ENCODE results near the gene PRR30.
"Not testable (repeated sequence)": the region's sequence is repeated elsewhere in the genome, so short reads cannot be mapped to it uniquely, and the experiment has no call there.

Gene PRR30

DNA sequence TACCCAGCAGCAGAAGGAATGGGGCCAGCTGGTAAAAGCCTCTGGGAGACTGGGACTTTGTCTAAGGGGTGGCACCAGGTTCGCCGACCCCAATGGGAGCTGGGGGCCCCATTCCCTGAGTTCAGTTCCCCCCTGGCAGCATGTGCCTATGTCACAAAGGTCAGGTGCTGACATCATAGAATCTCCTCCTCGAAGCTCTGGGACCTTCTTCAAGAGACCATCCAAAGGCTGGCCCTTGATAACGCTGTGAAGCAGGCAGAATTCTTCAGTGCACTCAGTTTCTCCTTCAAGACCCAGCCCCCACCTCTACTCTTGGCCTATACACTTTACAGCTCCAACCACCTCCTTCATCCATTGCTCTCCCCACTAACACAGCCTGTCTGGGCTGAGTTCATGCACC is at the start of gene PRR30:
PRR30 (minus strand) TSS at position 101 of the 400 bp plus-strand sequence. CDS start 1,081 bp downstream, outside the sequence.
- no peaks in the 10 kb centered on the region for H3K36me3 ChIP-seq (ENCODE audit: control insufficient read depth, insufficient read depth, low read length)
- no peaks in the 10 kb centered on the region for H3K27me3 ChIP-seq (ENCODE audit: control insufficient read depth, insufficient read depth, low read length)
- H3K9me3 ChIP-seq (ENCODE audit: control insufficient read depth, insufficient read depth, low read length): no peaks in the 10 kb centered on the region
- DNase-seq (ENCODE audit: low read depth, low spot score): no peak
- H3K4me1 ChIP-seq (ENCODE audit: control insufficient read depth, insufficient read depth, low read length): no peaks in the 10 kb centered on the region
- no CpG with 5 or more reads among the region's 4 CpGs for WGBS (ENCODE audit: insufficient coverage, insufficient read length)
- H3K27ac ChIP-seq (ENCODE audit: low read length): no peak within 1 kb of the TSS
- H3K4me3 ChIP-seq (ENCODE audit: low read length): no peak within 1 kb of the TSS

GRCh38 chr2:27186613-27187345 is 47.6 kb upstream of the PRR30 start:
- Histone ChIP-seq H3K4me1 (ENCODE audit: control insufficient read depth, insufficient read depth, low read length) (no peaks in the 10 kb centered on the region), H3K27me3 (ENCODE audit: control insufficient read depth, insufficient read depth, low read length) (no peaks in the 10 kb centered on the region), H3K9me3 (ENCODE audit: control insufficient read depth, insufficient read depth, low read length) (no peaks in the 10 kb centered on the region), H3K36me3 (ENCODE audit: control insufficient read depth, insufficient read depth, low read length) (no peaks in the 10 kb centered on the region), H3K4me3 (ENCODE audit: low read length) (no peak overlapping the region), H3K27ac (ENCODE audit: low read length) (no peak overlapping the region)
- no CpG with 5 or more reads among the region's 6 CpGs for WGBS (ENCODE audit: insufficient coverage, insufficient read length)
- DNase-seq (ENCODE audit: low read depth, low spot score): no peak

GRCh38 chr2:27185331-27186026 is 46.3 kb upstream of the PRR30 start:
- no peaks in the 10 kb centered on the region for H3K36me3 ChIP-seq (ENCODE audit: control insufficient read depth, insufficient read depth, low read length)
- H3K27ac ChIP-seq (ENCODE audit: low read length): no peak overlapping the region
- WGBS (ENCODE audit: insufficient coverage, insufficient read length): no CpG with 5 or more reads among the region's 6 CpGs
- H3K9me3 ChIP-seq (ENCODE audit: control insufficient read depth, insufficient read depth, low read length): no peaks in the 10 kb centered on the region
- H3K4me1 ChIP-seq (ENCODE audit: control insufficient read depth, insufficient read depth, low read length): no peaks in the 10 kb centered on the region
- no peak overlapping the region for H3K4me3 ChIP-seq (ENCODE audit: low read length)
- DNase-seq (ENCODE audit: low read depth, low spot score): no peak
- no peaks in the 10 kb centered on the region for H3K27me3 ChIP-seq (ENCODE audit: control insufficient read depth, insufficient read depth, low read length)

DNA sequence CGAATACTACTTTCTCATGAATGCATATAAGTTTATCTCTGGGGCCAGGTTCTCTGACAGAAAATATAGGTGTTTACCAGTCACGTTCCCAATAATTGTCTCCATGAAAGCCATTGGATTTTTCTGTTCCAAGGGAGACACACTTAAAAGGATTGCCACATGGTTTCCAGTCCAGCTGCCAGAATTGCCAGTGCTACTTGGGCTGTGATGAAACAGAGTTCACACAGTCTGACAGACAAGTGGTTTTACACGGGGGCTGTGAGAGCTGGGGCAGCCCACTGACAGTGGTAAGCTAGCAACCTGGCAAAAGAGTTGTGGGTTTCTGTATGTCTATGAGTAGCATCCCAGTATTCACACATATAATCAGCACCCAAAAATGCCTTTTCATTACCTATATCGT is 44.9 kb upstream of the PRR30 start:
- Histone ChIP-seq H3K36me3 (ENCODE audit: control insufficient read depth, insufficient read depth, low read length) (no peaks in the 10 kb centered on the region), H3K4me1 (ENCODE audit: control insufficient read depth, insufficient read depth, low read length) (no peaks in the 10 kb centered on the region), H3K27me3 (ENCODE audit: control insufficient read depth, insufficient read depth, low read length) (no peaks in the 10 kb centered on the region), H3K27ac (ENCODE audit: low read length) (no peak overlapping the region), H3K4me3 (ENCODE audit: low read length) (no peak overlapping the region), H3K9me3 (ENCODE audit: control insufficient read depth, insufficient read depth, low read length) (no peaks in the 10 kb centered on the region)
- DNase-seq (ENCODE audit: low read depth, low spot score): no peak
- WGBS (ENCODE audit: insufficient coverage, insufficient read length): no CpG with 5 or more reads among the region's 4 CpGs

GRCh38 chr2:27182346-27182745 is 43.1 kb upstream of the PRR30 start:
- no peaks in the 10 kb centered on the region for H3K27me3 ChIP-seq (ENCODE audit: control insufficient read depth, insufficient read depth, low read length)
- H3K4me1 ChIP-seq (ENCODE audit: control insufficient read depth, insufficient read depth, low read length): no peaks in the 10 kb centered on the region
- WGBS (ENCODE audit: insufficient coverage, insufficient read length): no CpG with 5 or more reads among the region's 4 CpGs
- no peak for DNase-seq (ENCODE audit: low read depth, low spot score)
- no peaks in the 10 kb centered on the region for H3K36me3 ChIP-seq (ENCODE audit: control insufficient read depth, insufficient read depth, low read length)
- no peaks in the 10 kb centered on the region for H3K9me3 ChIP-seq (ENCODE audit: control insufficient read depth, insufficient read depth, low read length)
- no peak overlapping the region for H3K4me3 ChIP-seq (ENCODE audit: low read length)
- no peak overlapping the region for H3K27ac ChIP-seq (ENCODE audit: low read length)

DNA sequence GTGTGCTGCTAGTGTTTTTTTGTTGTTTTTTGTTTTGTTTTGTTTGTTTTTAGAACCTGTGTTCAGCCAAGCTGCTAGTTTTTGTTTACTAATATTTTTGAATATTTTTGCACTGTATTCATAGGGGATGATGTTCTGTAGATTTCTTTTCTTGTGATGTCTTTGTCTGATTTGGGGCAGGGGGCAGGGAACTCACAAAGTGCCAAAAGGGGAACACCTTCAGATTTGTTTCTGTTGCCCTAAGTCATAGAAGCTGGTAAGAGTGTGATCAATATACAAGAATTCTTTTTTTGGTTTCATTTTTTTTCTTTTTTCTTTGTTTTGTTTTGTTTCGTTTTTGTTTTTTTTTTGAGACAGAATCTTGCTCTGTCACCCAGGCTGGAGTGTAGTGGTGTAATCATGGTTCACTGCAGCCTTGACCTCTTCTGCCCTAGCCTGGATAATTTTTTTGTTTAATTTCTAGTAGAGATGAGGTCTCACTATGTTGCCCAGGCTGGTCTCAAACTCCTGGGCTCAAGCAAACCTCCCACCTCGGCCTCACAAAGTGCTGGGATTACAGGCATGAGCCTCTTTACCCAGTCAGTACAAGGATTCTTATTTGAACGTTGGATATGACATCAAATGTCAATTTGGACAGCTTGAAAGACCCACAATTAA is 40.3 kb upstream of the PRR30 start:
- DNase-seq (ENCODE audit: low read depth, low spot score): no peak
- no CpG with 5 or more reads among the region's 3 CpGs for WGBS (ENCODE audit: insufficient coverage, insufficient read length)
- no peaks in the 10 kb centered on the region for H3K4me1 ChIP-seq (ENCODE audit: control insufficient read depth, insufficient read depth, low read length)

GRCh38 chr2:27178469-27178868 is 39.3 kb upstream of the PRR30 start:
- no peaks in the 10 kb centered on the region for H3K4me1 ChIP-seq (ENCODE audit: control insufficient read depth, insufficient read depth, low read length)
- no peak for DNase-seq (ENCODE audit: low read depth, low spot score)
- no peaks in the 10 kb centered on the region for H3K27me3 ChIP-seq (ENCODE audit: control insufficient read depth, insufficient read depth, low read length)
- H3K9me3 ChIP-seq (ENCODE audit: control insufficient read depth, insufficient read depth, low read length): no peaks in the 10 kb centered on the region
- WGBS (ENCODE audit: insufficient coverage, insufficient read length): no CpG with 5 or more reads among the region's 3 CpGs
- H3K36me3 ChIP-seq (ENCODE audit: control insufficient read depth, insufficient read depth, low read length): no peaks in the 10 kb centered on the region
- H3K27ac ChIP-seq (ENCODE audit: low read length): no peak overlapping the region
- H3K4me3 ChIP-seq (ENCODE audit: low read length): no peak overlapping the region

More for the DNA sequence above, 40.3 kb upstream of the PRR30 start:
- Histone ChIP-seq H3K4me3 (ENCODE audit: low read length) (no peak overlapping the region), H3K36me3 (ENCODE audit: control insufficient read depth, insufficient read depth, low read length) (no peaks in the 10 kb centered on the region), H3K27ac (ENCODE audit: low read length) (no peak overlapping the region), H3K9me3 (ENCODE audit: control insufficient read depth, insufficient read depth, low read length) (no peaks in the 10 kb centered on the region), H3K27me3 (ENCODE audit: control insufficient read depth, insufficient read depth, low read length) (no peaks in the 10 kb centered on the region)

DNA sequence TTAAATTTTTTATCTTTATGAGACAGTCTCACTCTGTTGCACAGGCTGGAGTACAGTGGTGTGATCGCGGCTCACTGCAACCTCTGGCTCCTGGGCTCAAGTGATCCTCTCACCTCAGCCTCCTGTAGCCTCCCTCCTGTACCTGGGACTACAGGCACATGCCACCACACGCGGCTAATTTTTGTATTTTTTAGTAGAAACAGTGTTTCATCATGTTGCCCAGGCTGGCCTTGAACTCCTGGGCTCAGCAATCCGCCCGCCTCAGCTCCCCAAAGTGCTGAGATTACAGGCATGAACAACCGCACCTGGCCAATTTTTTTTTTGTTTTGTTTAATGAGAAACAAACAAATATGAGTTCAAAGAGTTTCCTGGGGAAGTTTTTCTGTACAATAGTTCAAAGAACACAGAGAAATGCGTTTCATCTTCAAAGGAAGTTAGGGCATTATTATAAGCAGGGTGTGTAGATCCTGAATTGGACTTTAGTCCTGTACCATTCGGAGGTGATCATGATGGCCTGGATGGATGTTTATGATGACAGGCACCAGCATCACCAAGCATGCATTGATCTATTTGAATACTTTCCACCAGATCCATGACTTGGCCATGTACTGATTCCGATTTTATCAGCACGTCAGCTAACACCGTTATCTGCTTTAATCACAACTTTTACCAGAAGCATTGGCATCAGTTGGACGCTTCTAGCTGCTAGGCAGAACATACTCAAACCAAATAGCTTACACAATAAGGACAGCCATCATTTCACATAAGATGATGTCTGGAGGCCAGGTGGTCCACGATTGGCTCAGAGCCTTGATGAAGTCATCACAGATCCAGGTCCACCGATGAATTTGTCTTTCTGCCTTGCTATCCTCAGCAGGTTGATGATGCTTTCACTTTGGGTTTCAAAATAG is 38.5 kb upstream of the PRR30 start:
- no peaks in the 10 kb centered on the region for H3K4me1 ChIP-seq (ENCODE audit: control insufficient read depth, insufficient read depth, low read length)
- no peak for DNase-seq (ENCODE audit: low read depth, low spot score)
- H3K9me3 ChIP-seq (ENCODE audit: control insufficient read depth, insufficient read depth, low read length): no peaks in the 10 kb centered on the region
- no peaks in the 10 kb centered on the region for H3K27me3 ChIP-seq (ENCODE audit: control insufficient read depth, insufficient read depth, low read length)
- no peaks in the 10 kb centered on the region for H3K36me3 ChIP-seq (ENCODE audit: control insufficient read depth, insufficient read depth, low read length)
- no peak overlapping the region for H3K4me3 ChIP-seq (ENCODE audit: low read length)
- H3K27ac ChIP-seq (ENCODE audit: low read length): no peak overlapping the region
- no CpG with 5 or more reads among the region's 15 CpGs for WGBS (ENCODE audit: insufficient coverage, insufficient read length)

DNA sequence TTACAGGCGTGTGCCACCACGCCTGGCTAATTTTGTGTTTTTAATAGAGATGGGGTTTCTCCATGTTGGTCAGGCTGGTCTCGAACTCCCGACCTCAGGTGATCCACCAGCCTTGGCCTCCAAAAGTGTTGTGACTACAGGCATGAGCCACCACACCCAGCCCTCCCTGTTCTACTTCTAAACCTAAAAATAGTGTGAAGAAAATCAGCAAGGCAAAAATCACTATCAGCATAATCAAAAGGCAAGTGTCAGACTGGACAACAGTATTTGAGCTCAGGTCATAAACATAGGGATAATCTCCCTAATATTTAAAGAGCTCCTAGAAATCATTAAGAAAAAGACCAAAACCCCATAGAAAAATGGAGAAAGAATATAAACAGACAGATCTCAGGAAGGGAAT is 36.6 kb upstream of the PRR30 start:
- H3K4me1 ChIP-seq (ENCODE audit: control insufficient read depth, insufficient read depth, low read length); H3K27ac ChIP-seq (ENCODE audit: low read length); DNase-seq (ENCODE audit: low read depth, low spot score); H3K36me3 ChIP-seq (ENCODE audit: control insufficient read depth, insufficient read depth, low read length); H3K9me3 ChIP-seq (ENCODE audit: control insufficient read depth, insufficient read depth, low read length); H3K27me3 ChIP-seq (ENCODE audit: control insufficient read depth, insufficient read depth, low read length); H3K4me3 ChIP-seq (ENCODE audit: low read length): not testable (repeated sequence)
- WGBS (ENCODE audit: insufficient coverage, insufficient read length): no CpG with 5 or more reads among the region's 4 CpGs

DNA sequence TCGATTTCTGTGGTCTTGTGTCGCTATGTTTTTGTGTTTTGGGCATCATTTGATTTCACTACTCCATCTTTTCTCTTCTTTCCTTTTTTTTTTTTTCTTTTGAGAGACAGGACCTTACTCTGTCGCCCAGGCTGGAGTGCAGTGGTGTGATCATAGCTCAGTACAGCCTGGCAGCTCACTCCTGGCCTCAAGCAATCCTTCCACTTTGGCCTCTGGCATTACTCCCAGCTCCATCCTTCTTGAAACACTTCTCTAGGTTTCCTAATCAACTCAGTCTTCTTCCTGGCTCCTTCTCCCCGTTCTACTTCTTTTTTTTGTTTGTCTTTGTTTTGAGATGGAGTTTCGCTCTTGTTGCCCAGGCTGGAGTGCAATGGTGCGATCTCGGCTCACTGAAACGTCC is 36.1 kb upstream of the PRR30 start:
- Histone ChIP-seq H3K27me3 (ENCODE audit: control insufficient read depth, insufficient read depth, low read length) (no peaks in the 10 kb centered on the region), H3K27ac (ENCODE audit: low read length) (no peak overlapping the region), H3K4me1 (ENCODE audit: control insufficient read depth, insufficient read depth, low read length) (no peaks in the 10 kb centered on the region), H3K9me3 (ENCODE audit: control insufficient read depth, insufficient read depth, low read length) (no peaks in the 10 kb centered on the region), H3K36me3 (ENCODE audit: control insufficient read depth, insufficient read depth, low read length) (no peaks in the 10 kb centered on the region), H3K4me3 (ENCODE audit: low read length) (no peak overlapping the region)
- no peak for DNase-seq (ENCODE audit: low read depth, low spot score)
- no CpG with 5 or more reads among the region's 8 CpGs for WGBS (ENCODE audit: insufficient coverage, insufficient read length)
